ENCODE data around the gene KIF9.
"Not testable (repeated sequence)": the region's sequence is repeated elsewhere in the genome, so short reads cannot be mapped to it uniquely, and the experiment has no call there.

The KIF9 gene

DNA sequence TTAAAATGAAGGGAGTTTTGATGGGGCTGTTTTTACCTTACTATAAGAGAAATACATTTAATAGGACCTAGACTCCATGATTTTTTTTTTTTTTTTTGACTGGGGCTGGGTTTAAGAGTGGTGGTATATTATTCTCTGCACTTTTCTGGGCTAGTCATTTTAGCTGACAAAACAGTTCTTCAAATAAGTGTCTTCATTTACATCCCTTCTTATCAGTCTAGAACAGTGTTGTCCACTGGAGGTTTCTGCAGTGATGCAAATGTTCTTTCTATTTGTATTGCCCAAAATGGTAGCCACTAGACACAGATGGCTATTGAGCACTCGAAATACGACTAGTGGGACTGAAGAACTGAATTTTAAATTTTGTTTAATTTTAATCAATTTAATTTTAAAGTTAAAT lies 37.4 kb upstream of the KIF9 start:
- TF ChIP-seq, protein P1, sequence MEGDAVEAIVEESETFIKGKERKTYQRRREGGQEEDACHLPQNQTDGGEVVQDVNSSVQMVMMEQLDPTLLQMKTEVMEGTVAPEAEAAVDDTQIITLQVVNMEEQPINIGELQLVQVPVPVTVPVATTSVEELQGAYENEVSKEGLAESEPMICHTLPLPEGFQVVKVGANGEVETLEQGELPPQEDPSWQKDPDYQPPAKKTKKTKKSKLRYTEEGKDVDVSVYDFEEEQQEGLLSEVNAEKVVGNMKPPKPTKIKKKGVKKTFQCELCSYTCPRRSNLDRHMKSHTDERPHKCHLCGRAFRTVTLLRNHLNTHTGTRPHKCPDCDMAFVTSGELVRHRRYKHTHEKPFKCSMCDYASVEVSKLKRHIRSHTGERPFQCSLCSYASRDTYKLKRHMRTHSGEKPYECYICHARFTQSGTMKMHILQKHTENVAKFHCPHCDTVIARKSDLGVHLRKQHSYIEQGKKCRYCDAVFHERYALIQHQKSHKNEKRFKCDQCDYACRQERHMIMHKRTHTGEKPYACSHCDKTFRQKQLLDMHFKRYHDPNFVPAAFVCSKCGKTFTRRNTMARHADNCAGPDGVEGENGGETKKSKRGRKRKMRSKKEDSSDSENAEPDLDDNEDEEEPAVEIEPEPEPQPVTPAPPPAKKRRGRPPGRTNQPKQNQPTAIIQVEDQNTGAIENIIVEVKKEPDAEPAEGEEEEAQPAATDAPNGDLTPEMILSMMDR (IDR thresholded peaks at IDR 0.05; ENCODE audit: low read depth, low read length) = no peak
- no peak for TF ChIP-seq EZH2phosphoT487 (IDR thresholded peaks at IDR 0.05; ENCODE audit: low read depth)
- Histone ChIP-seq H3K36me3 (replicated peaks; ENCODE audit: low read depth, low read length) (peaks cover 7% of the 10 kb centered on the region), H3K27ac (ENCODE audit: low read length) (no peak overlapping the region), H3K4me2 (ENCODE audit: low read length) (no peak overlapping the region), H2AFZ (ENCODE audit: low read depth, low read length) (no peak overlapping the region), H3K9me3 (ENCODE audit: insufficient read depth, low read length) (no peaks in the 10 kb centered on the region), H4K20me1 (ENCODE audit: insufficient read depth, low read length) (0 out of 2 replicates have a peak, but pooled peaks cover under 1% of the 10 kb centered on the region), H3K27me3 (ENCODE audit: low read depth, low read length) (no peaks in the 10 kb centered on the region), H3K9ac (ENCODE audit: low read length) (no peak overlapping the region), H3K4me1 (ENCODE audit: low read length) (no peaks in the 10 kb centered on the region), H3K79me2 (ENCODE audit: low read length) (no peaks in the 10 kb centered on the region), H3K4me3 (ENCODE audit: low read length) (no peak overlapping the region)

DNA sequence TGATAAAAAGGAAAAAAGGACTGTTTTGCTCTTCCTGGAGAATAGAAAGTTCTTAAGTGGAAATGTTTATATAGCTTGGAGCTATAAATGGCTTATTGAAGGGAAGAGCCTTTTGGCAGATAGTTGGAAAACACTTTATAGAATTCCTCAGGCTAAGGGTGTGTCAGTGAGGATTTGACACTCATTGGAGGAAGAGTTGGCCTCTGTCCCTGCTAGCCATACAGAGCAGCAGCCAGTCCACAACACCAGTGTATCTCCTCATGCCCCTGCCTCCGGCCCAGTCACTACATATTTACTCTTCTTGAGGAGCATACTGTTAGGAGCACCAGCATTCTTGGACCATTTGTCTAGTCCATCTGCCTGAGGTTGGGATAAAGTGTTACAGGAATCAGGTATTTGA lies 36.3 kb upstream of the KIF9 start:
- H4K20me1 ChIP-seq (ENCODE audit: insufficient read depth, low read length) = peaks cover 11% of the 10 kb centered on the region
- no peak overlapping the region for H3K9ac ChIP-seq (ENCODE audit: low read length)
- no peak overlapping the region for H3K27ac ChIP-seq (ENCODE audit: low read length)
- H2AFZ ChIP-seq (ENCODE audit: low read depth, low read length) = no peak overlapping the region
- H3K4me2 ChIP-seq (ENCODE audit: low read length) = no peak overlapping the region
- H3K9me3 ChIP-seq (ENCODE audit: insufficient read depth, low read length) = no peaks in the 10 kb centered on the region
- no peak overlapping the region for H3K4me3 ChIP-seq (ENCODE audit: low read length)
- peaks cover 7% of the 10 kb centered on the region for H3K36me3 ChIP-seq (replicated peaks; ENCODE audit: low read depth, low read length)
- 0 out of 2 replicates have a peak, but pooled peaks cover 3% of the 10 kb centered on the region for H3K79me2 ChIP-seq (ENCODE audit: low read length)
- H3K4me1 ChIP-seq (ENCODE audit: low read length) = no peaks in the 10 kb centered on the region
- H3K27me3 ChIP-seq (ENCODE audit: low read depth, low read length) = no peaks in the 10 kb centered on the region
- no peak for TF ChIP-seq EZH2phosphoT487 (IDR thresholded peaks at IDR 0.05; ENCODE audit: low read depth)
- TF ChIP-seq, protein P1 (IDR thresholded peaks at IDR 0.05; ENCODE audit: low read depth, low read length) = no peak

DNA sequence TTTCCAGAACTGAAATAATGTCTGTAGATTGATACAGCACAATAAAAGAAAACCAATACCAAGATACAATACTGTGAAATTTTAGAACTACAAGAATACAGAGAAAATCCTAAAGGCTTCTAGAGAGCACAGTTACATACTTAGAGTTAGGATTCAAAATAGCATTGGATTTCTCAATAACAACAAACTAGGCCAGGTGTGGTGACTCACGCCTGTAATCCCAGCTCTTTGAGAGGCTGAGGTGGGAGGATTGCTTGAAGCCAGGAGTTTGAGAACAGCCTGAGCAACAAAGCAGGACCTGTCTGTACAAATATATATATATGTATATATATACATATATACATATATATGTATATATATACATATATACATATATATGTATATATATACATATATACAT lies 33.6 kb upstream of the KIF9 start:
- H3K36me3 ChIP-seq (replicated peaks; ENCODE audit: low read depth, low read length); H3K4me3 ChIP-seq (ENCODE audit: low read length); H3K9me3 ChIP-seq (ENCODE audit: insufficient read depth, low read length); H3K27me3 ChIP-seq (ENCODE audit: low read depth, low read length); H3K9ac ChIP-seq (ENCODE audit: low read length); H2AFZ ChIP-seq (ENCODE audit: low read depth, low read length); H3K27ac ChIP-seq (ENCODE audit: low read length); H3K4me2 ChIP-seq (ENCODE audit: low read length); H3K79me2 ChIP-seq (ENCODE audit: low read length); H3K4me1 ChIP-seq (ENCODE audit: low read length): not testable (repeated sequence)
- peaks cover 14% of the 10 kb centered on the region for H4K20me1 ChIP-seq (ENCODE audit: insufficient read depth, low read length)

DNA sequence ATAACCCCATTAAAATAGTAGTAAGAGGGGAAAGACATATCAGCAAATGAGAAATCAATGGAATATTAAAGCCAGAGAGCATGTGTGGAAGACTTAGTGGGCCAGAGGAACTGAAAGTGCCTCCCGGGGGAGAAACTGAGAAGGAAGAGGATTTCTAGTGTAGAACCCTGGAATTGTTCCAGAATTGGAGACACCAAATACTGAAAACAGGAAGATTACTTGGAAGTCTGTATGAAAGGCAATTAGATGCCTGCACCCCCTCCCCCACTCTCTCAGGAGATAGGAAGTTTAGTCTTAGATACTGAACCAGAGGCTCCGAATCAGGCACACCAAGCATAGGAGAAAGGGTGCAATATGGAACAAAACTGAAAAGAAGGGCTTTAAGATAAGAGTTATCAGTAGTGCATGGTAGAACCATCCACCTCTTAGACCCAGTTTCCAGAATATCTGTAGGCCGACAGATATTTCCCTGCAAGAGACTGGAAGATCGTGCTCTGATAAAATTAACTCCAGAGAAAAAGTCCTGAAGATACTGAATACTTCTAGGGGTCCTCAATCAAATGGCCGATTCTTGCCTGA lies 32.6 kb upstream of the KIF9 start:
- H2AFZ ChIP-seq (ENCODE audit: low read depth, low read length) = no peak overlapping the region
- H3K36me3 ChIP-seq (replicated peaks; ENCODE audit: low read depth, low read length) = no peaks in the 10 kb centered on the region
- H3K79me2 ChIP-seq (ENCODE audit: low read length) = 0 out of 2 replicates have a peak, but pooled peaks cover 3% of the 10 kb centered on the region
- no peaks in the 10 kb centered on the region for H3K27me3 ChIP-seq (ENCODE audit: low read depth, low read length)
- H3K9me3 ChIP-seq (ENCODE audit: insufficient read depth, low read length) = no peaks in the 10 kb centered on the region
- no peak overlapping the region for H3K9ac ChIP-seq (ENCODE audit: low read length)
- H4K20me1 ChIP-seq (ENCODE audit: insufficient read depth, low read length) = peaks cover 14% of the 10 kb centered on the region
- H3K4me3 ChIP-seq (ENCODE audit: low read length) = no peak overlapping the region
- no peak overlapping the region for H3K4me2 ChIP-seq (ENCODE audit: low read length)
- no peak overlapping the region for H3K27ac ChIP-seq (ENCODE audit: low read length)
- TF ChIP-seq, protein P1 (IDR thresholded peaks at IDR 0.05; ENCODE audit: low read depth, low read length) = no peak
- no peak for TF ChIP-seq EZH2phosphoT487 (IDR thresholded peaks at IDR 0.05; ENCODE audit: low read depth)
- H3K4me1 ChIP-seq (ENCODE audit: low read length) = peaks cover 8% of the 10 kb centered on the region

Measured in OCI-LY3 (cell line).